Thyroid gland (tissue), 4 donors: ENCODE data around the gene ATRN.

ENCODE experiments used
- CTCF ChIP-seq, 6 experiments: fragments of 200-600 bp in 3 of 6; fragments of 450-650 bp in 3 of 6; sonication (generic) in 3 of 6; IDR thresholded peaks; one replicate each; pipeline ENCODE4 v1.5.1; 2016 to 2019; ENCODE audit warnings: antibody characterized with exemption in 6 of 6, mild to moderate bottlenecking in 2 of 6, inconsistent platforms in 1 of 6, moderate library complexity in 1 of 6
- POLR2A ChIP-seq, 2 donors: fragments of 450-650 bp; IDR thresholded peaks; one replicate each; pipeline ENCODE4 v1.6.1; 2017; ENCODE audit warnings: antibody characterized with exemption in 2 of 2, mild to moderate bottlenecking in 2 of 2, moderate library complexity in 1 of 2

GRCh38 chr20:3494218-3494617 is 23.4 kb downstream of the ATRN start:
- TF ChIP-seq CTCF (IDR thresholded peaks at IDR 0.05) (no peak), POLR2A (IDR thresholded peaks at IDR 0.05) (no peak)
